Stimulated activated CD4-positive, alpha-beta T cell treated with anti-CD3 and anti-CD28 coated beads, Interleukin-4, amount 100 ng/mL, for 4 hours (primary cell): ENCODE results near the gene KARS1.

Experiments used
- DNase-seq, 2 experiments: peaks; one replicate each; pipeline ENCODE4 v3.0.0-alpha.2; 2020

Gene KARS1

GRCh38 chr16:75647492-75648264 is at the start of gene KARS1, which contains the start of gene TERF2IP:
KARS1 (minus strand) TSS chr16:75647665; CDS start chr16:75647639, 26 bp downstream.
TERF2IP (plus strand) TSS chr16:75647773; CDS start chr16:75647883, 110 bp downstream.
- DNase-seq = peak; percentile 91 to 96

GRCh38 chr16:75695708-75696107 is 48.2 kb upstream of the KARS1 start:
- no peak for DNase-seq

- no peak for DNase-seq
Observed at GRCh38 chr16:75687361-75687760, 39.9 kb upstream of the KARS1 start.

GRCh38 chr16:75682308-75682707 is 34.8 kb upstream of the KARS1 start:
- no peak for DNase-seq

- no peak for DNase-seq
Observed at GRCh38 chr16:75679366-75679765, 31.9 kb upstream of the KARS1 start.

GRCh38 chr16:75676909-75677308 is 29.4 kb upstream of the KARS1 start, which contains the start of gene CPHXL2:
CPHXL2 (minus strand) TSS chr16:75677009; CDS start chr16:75676999, 10 bp downstream.
- no peak for DNase-seq

GRCh38 chr16:75667503-75667902 is 20.0 kb upstream of the KARS1 start:
- no peak for DNase-seq

GRCh38 chr16:75660726-75661302 is 13.3 kb upstream of the KARS1 start:
- no peak for DNase-seq

GRCh38 chr16:75660321-75660720 is 12.9 kb upstream of the KARS1 start:
- DNase-seq = no peak

GRCh38 chr16:75658175-75658574 is 10.7 kb upstream of the KARS1 start:
- DNase-seq = no peak

- no peak for DNase-seq
Observed at GRCh38 chr16:75653922-75654321, 6.5 kb upstream of the KARS1 start.

GRCh38 chr16:75648265-75649076 is 1.0 kb upstream of the KARS1 start:
- DNase-seq = peak; percentile 80 to 84

- no peak for DNase-seq
Observed at GRCh38 chr16:75647112-75647491, 363 bp downstream of the KARS1 start.

- no peak for DNase-seq
Observed at GRCh38 chr16:75644240-75645012, 3.0 kb downstream of the KARS1 start.

- no peak for DNase-seq
Observed at GRCh38 chr16:75640598-75640997, 6.9 kb downstream of the KARS1 start.

- no peak for DNase-seq
Observed at GRCh38 chr16:75635036-75635435, 12.4 kb downstream of the KARS1 start.

- DNase-seq = no peak
Observed at GRCh38 chr16:75632857-75633256, 14.6 kb downstream of the KARS1 start.

GRCh38 chr16:75630052-75630451 is 17.4 kb downstream of the KARS1 start:
- DNase-seq = no peak

- no peak for DNase-seq
Observed at GRCh38 chr16:75629132-75629531, 18.3 kb downstream of the KARS1 start.

- DNase-seq = no peak
Observed at GRCh38 chr16:75628351-75628750, 19.1 kb downstream of the KARS1 start.

GRCh38 chr16:75627851-75628250 is 19.6 kb downstream of the KARS1 start:
- no peak for DNase-seq

- no peak for DNase-seq
Observed at GRCh38 chr16:75626806-75627205, 20.7 kb downstream of the KARS1 start.

- DNase-seq = no peak
Observed at GRCh38 chr16:75624921-75625334, 22.5 kb downstream of the KARS1 start.
